ENCODE measurements around the gene ZBTB33.

Gene ZBTB33

GRCh38 chrX:120236687-120237479 lies 13.7 kb upstream of the ZBTB33 start:
- H3K4me1 ChIP-seq (ENCODE audit: control insufficient read depth, insufficient read depth, low read length, unreplicated experiment), result no peaks in the 10 kb centered on the region
- H3K27me3 ChIP-seq (ENCODE audit: insufficient read depth, low read length), result no peaks in the 10 kb centered on the region
- H3K79me2 ChIP-seq (ENCODE audit: control insufficient read depth, insufficient read depth, low read length, unreplicated experiment), result no peaks in the 10 kb centered on the region
- H2AFZ ChIP-seq (ENCODE audit: low read length, unreplicated experiment), result no peak overlapping the region
- H3K27ac ChIP-seq (ENCODE audit: low read depth, low read length), result no peak overlapping the region
- no peak overlapping the region for H3K4me3 ChIP-seq (ENCODE audit: low read depth, low read length)
- no peaks in the 10 kb centered on the region for H3K36me3 ChIP-seq (ENCODE audit: insufficient read depth, low read length)

DNA sequence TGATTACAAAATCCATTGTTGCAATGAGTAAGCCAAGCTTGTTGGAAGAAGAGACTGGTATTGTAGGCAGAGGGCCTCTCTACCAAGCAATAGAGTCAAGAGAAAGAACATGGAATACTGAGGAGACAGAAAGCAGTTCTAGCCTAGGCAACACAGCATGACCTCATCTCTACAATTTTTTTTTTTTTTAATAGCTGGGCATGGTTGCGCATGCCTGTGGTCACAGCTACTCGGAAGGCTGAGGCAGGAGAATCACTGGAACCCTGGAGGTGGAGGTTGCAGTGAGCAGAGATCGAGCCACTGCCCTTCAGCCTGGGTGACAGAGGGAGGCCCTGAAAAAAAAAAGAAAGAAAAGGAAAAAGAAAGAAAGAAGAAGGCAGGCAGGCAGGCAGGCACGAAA lies 11.7 kb upstream of the ZBTB33 start:
- Histone ChIP-seq H3K4me3 (ENCODE audit: low read depth, low read length) (no peak overlapping the region), H3K27ac (ENCODE audit: low read depth, low read length) (no peak overlapping the region), H3K27me3 (ENCODE audit: insufficient read depth, low read length) (no peaks in the 10 kb centered on the region), H3K4me1 (ENCODE audit: control insufficient read depth, insufficient read depth, low read length, unreplicated experiment) (peaks cover 8% of the 10 kb centered on the region), H2AFZ (ENCODE audit: low read length, unreplicated experiment) (no peak overlapping the region), H3K79me2 (ENCODE audit: control insufficient read depth, insufficient read depth, low read length, unreplicated experiment) (peaks cover 3% of the 10 kb centered on the region), H3K36me3 (ENCODE audit: insufficient read depth, low read length) (no peaks in the 10 kb centered on the region)

DNA sequence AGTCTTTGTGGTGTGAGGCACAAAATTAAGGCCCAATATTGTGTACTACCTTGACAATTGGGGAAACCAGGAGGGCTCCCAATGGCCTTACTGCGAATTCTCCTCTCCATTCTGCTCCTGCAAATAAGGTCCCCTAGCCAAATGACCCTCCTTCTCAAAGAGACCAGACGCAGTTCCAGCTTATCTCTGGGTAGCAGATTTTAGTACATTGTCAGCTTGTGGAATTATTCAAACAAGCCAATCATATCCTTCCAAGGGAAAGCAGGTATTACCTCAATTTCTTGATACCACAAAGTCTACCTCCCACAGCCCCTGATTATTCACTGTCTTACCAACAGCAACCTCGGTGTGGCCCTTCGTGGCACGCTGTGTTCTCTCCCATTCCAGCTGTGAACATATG lies 7.8 kb upstream of the ZBTB33 start:
- Histone ChIP-seq H3K36me3 (ENCODE audit: insufficient read depth, low read length) (no peaks in the 10 kb centered on the region), H2AFZ (ENCODE audit: low read length, unreplicated experiment) (no peak overlapping the region), H3K4me1 (ENCODE audit: control insufficient read depth, insufficient read depth, low read length, unreplicated experiment) (peaks cover 11% of the 10 kb centered on the region), H3K4me3 (ENCODE audit: low read depth, low read length) (no peak overlapping the region), H3K27ac (ENCODE audit: low read depth, low read length) (no peak overlapping the region), H3K79me2 (ENCODE audit: control insufficient read depth, insufficient read depth, low read length, unreplicated experiment) (peaks cover 3% of the 10 kb centered on the region), H3K27me3 (ENCODE audit: insufficient read depth, low read length) (no peaks in the 10 kb centered on the region)

- peak overlapping the region; percentile 84 for H3K27ac ChIP-seq (ENCODE audit: low read depth, low read length)
- H3K36me3 ChIP-seq (ENCODE audit: insufficient read depth, low read length), result no peaks in the 10 kb centered on the region
- H3K79me2 ChIP-seq (ENCODE audit: control insufficient read depth, insufficient read depth, low read length, unreplicated experiment), result peaks cover 3% of the 10 kb centered on the region
- peak overlapping the region; percentile 87 for H2AFZ ChIP-seq (ENCODE audit: low read length, unreplicated experiment)
- no peaks in the 10 kb centered on the region for H3K27me3 ChIP-seq (ENCODE audit: insufficient read depth, low read length)
- H3K4me1 ChIP-seq (ENCODE audit: control insufficient read depth, insufficient read depth, low read length, unreplicated experiment), result peaks cover 11% of the 10 kb centered on the region
- peak overlapping the region; percentile 83 for H3K4me3 ChIP-seq (ENCODE audit: low read depth, low read length)
Observed at GRCh38 chrX:120244395-120244734, 6.2 kb upstream of the ZBTB33 start.

GRCh38 chrX:120244735-120245498 lies 5.7 kb upstream of the ZBTB33 start:
- Histone ChIP-seq H3K27me3 (ENCODE audit: insufficient read depth, low read length) (no peaks in the 10 kb centered on the region), H3K4me3 (ENCODE audit: low read depth, low read length) (peak overlapping the region; percentile 83), H3K79me2 (ENCODE audit: control insufficient read depth, insufficient read depth, low read length, unreplicated experiment) (peaks cover 3% of the 10 kb centered on the region)

GRCh38 chrX:120251471-120252011 lies 929 bp downstream of the ZBTB33 start:
- no peaks in the 10 kb centered on the region for H3K27me3 ChIP-seq (ENCODE audit: insufficient read depth, low read length)
- peaks cover 30% of the 10 kb centered on the region for H3K79me2 ChIP-seq (ENCODE audit: control insufficient read depth, insufficient read depth, low read length, unreplicated experiment)
- H2AFZ ChIP-seq (ENCODE audit: low read length, unreplicated experiment), result peak overlapping the region; percentile 68
- H3K36me3 ChIP-seq (ENCODE audit: insufficient read depth, low read length), result peaks cover 8% of the 10 kb centered on the region; the same call in 1 of the 2 replicates
- H3K4me1 ChIP-seq (ENCODE audit: control insufficient read depth, insufficient read depth, low read length, unreplicated experiment), result peaks cover 7% of the 10 kb centered on the region
- H3K27ac ChIP-seq (ENCODE audit: low read depth, low read length), result peak overlapping the region; percentile 81
- H3K4me3 ChIP-seq (ENCODE audit: low read depth, low read length), result peak overlapping the region; percentile 95

More at GRCh38 chrX:120244735-120245498, 5.7 kb upstream of the ZBTB33 start:
- peak overlapping the region; percentile 87 for H2AFZ ChIP-seq (ENCODE audit: low read length, unreplicated experiment)
- H3K4me1 ChIP-seq (ENCODE audit: control insufficient read depth, insufficient read depth, low read length, unreplicated experiment), result peaks cover 11% of the 10 kb centered on the region
- no peaks in the 10 kb centered on the region for H3K36me3 ChIP-seq (ENCODE audit: insufficient read depth, low read length)
- peak overlapping the region; percentile 84 for H3K27ac ChIP-seq (ENCODE audit: low read depth, low read length)

- Histone ChIP-seq H3K27me3 (ENCODE audit: insufficient read depth, low read length) (no peaks in the 10 kb centered on the region), H2AFZ (ENCODE audit: low read length, unreplicated experiment) (no peak overlapping the region), H3K4me3 (ENCODE audit: low read depth, low read length) (no peak overlapping the region), H3K36me3 (ENCODE audit: insufficient read depth, low read length) (peaks cover 8% of the 10 kb centered on the region; the same call in 1 of the 2 replicates), H3K27ac (ENCODE audit: low read depth, low read length) (no peak overlapping the region), H3K4me1 (ENCODE audit: control insufficient read depth, insufficient read depth, low read length, unreplicated experiment) (peaks cover 7% of the 10 kb centered on the region), H3K79me2 (ENCODE audit: control insufficient read depth, insufficient read depth, low read length, unreplicated experiment) (peaks cover 30% of the 10 kb centered on the region)
Observed at GRCh38 chrX:120253784-120254183, 3.2 kb downstream of the ZBTB33 start.

DNA sequence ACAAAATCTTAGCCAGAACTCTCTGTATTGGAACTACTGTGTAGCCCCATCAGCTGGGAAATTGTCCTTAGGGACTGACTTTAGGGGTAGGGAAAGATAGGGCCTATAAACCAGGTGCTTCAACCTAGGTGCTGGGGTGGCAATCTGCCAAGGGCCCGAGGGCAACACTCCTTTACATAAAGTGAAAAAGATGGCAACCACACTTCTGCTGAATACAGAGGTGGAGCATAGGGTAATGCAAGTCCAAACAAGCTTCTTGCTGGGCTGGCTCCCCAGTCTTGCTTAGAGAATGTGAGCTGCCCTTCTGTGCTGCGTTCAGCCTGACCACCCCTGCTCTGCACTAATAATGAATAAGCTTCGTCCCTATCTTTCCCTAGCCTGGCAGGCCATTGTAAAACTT lies 9.8 kb downstream of the ZBTB33 start:
- H3K79me2 ChIP-seq (ENCODE audit: control insufficient read depth, insufficient read depth, low read length, unreplicated experiment), result no peaks in the 10 kb centered on the region
- no peaks in the 10 kb centered on the region; the same call in 1 of the 2 replicates for H3K36me3 ChIP-seq (ENCODE audit: insufficient read depth, low read length)
- no peak overlapping the region for H3K27ac ChIP-seq (ENCODE audit: low read depth, low read length)
- no peak overlapping the region for H2AFZ ChIP-seq (ENCODE audit: low read length, unreplicated experiment)
- H3K27me3 ChIP-seq (ENCODE audit: insufficient read depth, low read length), result no peaks in the 10 kb centered on the region
- H3K4me3 ChIP-seq (ENCODE audit: low read depth, low read length), result no peak overlapping the region
- no peaks in the 10 kb centered on the region for H3K4me1 ChIP-seq (ENCODE audit: control insufficient read depth, insufficient read depth, low read length, unreplicated experiment)

DNA sequence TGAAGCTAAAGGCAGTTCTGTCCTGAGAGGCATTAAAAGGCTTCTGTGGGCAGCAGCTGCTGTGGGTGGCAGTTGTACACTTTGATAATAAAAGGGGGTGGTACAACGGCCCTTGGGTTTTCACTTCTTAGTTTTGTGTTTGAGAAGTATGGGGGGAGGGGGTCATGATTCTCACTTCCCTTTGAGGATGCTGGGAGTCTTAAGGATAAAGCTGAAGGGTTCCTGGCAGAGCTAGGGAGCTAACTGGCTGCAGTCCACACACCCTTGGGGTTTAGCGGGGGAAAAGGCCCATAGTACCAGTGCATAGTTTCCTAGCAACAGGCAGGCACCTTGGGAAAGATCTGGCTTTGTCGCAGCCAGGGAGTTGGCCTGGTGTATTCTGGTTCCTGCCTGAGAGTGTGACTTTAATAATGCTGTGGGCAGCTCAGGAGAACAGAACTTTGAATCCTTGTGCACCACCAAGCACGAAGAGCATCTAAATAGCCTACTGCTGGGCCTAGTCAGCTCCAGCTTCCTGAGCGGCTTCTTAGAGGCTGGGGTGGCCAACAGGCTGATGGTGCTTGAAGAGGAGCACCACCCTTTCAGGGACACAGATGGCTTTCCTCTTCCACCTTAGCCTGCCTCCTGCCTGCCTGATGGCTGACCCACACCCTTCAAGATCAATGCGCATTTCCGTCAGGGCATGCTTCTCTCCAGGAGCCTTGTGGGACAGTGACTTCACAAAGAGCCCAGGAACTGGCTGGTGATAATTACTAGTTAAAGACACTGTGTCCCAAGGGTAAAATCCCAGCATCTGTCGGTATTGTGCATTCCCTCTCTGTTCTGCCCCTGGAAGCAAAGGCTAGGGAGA lies 12.5 kb downstream of the ZBTB33 start:
- no peaks in the 10 kb centered on the region for H3K36me3 ChIP-seq (ENCODE audit: insufficient read depth, low read length)
- H3K79me2 ChIP-seq (ENCODE audit: control insufficient read depth, insufficient read depth, low read length, unreplicated experiment), result no peaks in the 10 kb centered on the region
- H3K27ac ChIP-seq (ENCODE audit: low read depth, low read length), result no peak overlapping the region
- no peak overlapping the region for H2AFZ ChIP-seq (ENCODE audit: low read length, unreplicated experiment)
- H3K4me1 ChIP-seq (ENCODE audit: control insufficient read depth, insufficient read depth, low read length, unreplicated experiment), result no peaks in the 10 kb centered on the region
- no peaks in the 10 kb centered on the region for H3K27me3 ChIP-seq (ENCODE audit: insufficient read depth, low read length)
- H3K4me3 ChIP-seq (ENCODE audit: low read depth, low read length), result no peak overlapping the region

DNA sequence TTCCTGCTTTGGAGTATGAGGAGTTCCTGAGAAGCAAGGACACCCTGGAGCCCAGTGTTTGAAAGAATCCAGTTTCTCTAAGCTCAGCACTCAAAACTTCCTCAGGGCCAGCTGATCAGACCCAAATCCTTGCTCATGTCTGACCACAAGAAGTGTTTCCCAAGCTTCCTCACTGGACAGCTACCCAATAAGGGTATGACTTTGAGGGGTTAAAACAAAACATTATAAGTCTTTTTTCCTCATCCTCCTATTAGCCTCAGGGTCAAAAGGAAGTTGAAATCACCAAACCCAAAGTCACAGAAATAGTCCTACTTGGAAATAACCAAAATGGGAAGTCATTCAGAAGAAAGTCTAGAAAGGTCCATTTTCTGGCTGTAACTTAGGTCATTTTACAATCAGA lies 13.7 kb downstream of the ZBTB33 start:
- H3K27me3 ChIP-seq (ENCODE audit: insufficient read depth, low read length), result no peaks in the 10 kb centered on the region

More for the DNA sequence above, 13.7 kb downstream of the ZBTB33 start:
- Histone ChIP-seq H3K36me3 (ENCODE audit: insufficient read depth, low read length) (no peaks in the 10 kb centered on the region), H3K4me3 (ENCODE audit: low read depth, low read length) (no peak overlapping the region), H2AFZ (ENCODE audit: low read length, unreplicated experiment) (no peak overlapping the region), H3K79me2 (ENCODE audit: control insufficient read depth, insufficient read depth, low read length, unreplicated experiment) (no peaks in the 10 kb centered on the region), H3K4me1 (ENCODE audit: control insufficient read depth, insufficient read depth, low read length, unreplicated experiment) (no peaks in the 10 kb centered on the region), H3K27ac (ENCODE audit: low read depth, low read length) (no peak overlapping the region)
